Activated naive CD4-positive, alpha-beta T cell treated with Interleukin-2 at 50 U/mL for 16 hours (primary cell): ENCODE results near the gene CYTH4.

Experiments used
- DNase-seq: peaks from one replicate; pipeline ENCODE4 v3.0.0-alpha.2; 2020

Gene CYTH4

GRCh38 chr22:37352481-37352880 lies 70.2 kb downstream of the CYTH4 start:
- DNase-seq = no peak

GRCh38 chr22:37353839-37354238 lies 71.5 kb downstream of the CYTH4 start:
- no peak for DNase-seq

DNA sequence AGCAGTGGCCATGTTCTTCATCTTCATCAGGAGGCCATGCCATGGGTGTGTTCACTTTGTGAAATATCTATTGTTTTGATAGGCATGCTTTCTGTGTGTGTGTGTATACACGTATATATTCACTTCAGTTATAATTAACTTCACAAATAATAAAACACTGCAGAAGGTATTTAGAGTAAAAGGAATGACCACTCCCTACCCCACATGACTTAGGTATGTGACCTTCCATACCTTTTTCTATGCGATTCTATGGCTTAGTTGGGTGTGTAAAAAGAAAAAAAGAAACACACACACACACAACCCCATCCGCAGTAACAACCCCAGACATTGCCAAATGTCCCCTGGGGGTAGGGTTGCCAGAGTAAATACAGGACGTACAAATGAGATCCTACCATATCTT lies 72.0 kb downstream of the CYTH4 start:
- no peak for DNase-seq

DNA sequence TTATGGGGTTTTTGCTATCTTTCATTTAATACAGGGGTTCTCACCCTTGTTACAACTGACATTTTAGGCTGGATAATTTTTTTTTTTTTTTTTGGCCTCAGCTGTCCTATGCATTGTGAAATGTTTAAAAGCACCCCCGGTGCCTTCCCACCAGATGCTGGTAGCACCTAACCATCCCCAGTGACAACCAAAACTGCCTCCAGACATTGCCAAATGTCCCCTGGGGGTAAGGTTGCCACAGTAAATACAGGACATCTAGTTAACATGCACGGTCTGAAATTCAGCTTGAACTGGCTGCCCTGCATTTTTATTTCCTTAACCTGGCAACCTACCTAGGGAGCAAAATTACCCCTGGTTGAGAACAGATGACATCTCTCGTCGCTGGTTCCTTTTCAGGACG lies 72.4 kb downstream of the CYTH4 start:
- no peak for DNase-seq

GRCh38 chr22:37355174-37355573 lies 72.9 kb downstream of the CYTH4 start:
- no peak for DNase-seq

- DNase-seq = no peak
Measured at GRCh38 chr22:37356922-37357321, 74.6 kb downstream of the CYTH4 start.

DNA sequence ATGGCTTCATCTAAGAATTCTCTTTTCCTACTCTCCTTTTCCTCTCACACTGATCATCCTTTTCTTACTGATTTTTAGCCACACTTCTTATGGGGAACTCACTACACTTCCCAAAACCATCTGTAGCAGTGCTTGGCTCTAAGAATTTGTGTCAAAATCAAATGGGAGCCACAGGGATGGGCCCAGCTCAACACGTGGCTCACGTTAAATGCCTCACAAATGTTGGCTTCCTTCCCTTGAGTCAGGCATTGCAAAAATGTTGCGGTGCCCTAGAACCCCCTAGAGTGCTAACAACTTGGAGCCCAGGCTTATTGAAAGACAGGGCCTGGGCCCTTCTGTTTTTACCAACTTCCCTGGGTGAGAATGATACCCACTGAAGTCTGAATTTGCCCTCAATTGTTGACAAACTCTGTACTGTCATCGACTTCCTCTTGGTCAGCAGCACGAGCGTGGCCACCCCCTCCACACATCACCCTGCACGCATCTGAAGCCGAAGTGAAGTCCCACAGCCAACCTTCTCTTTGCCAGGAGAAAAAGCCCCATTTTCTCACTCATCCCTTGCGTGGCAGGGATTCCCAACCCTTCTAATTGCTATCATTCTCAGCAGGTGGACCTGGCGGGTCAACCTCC lies 75.3 kb downstream of the CYTH4 start:
- DNase-seq = no peak

GRCh38 chr22:37358386-37358785 lies 76.1 kb downstream of the CYTH4 start:
- DNase-seq = no peak

DNA sequence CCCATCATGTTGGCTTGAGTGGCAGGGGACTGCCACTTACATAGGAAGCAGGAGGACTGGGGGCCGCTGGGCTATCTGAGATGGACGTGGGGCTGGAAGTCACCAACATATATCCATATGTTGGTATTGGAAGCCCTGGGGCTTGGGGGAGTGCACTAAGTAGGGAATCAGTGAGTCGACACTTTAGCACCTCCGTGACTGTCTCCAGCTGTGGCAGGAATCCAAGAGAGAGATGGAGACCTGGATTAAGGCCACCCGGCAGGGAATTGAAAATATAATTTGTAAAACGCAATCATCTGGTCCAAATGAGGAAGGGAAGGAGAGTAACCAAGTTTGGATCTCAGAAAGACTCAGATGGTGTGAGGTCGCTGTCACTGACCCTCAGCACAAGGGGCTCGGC lies 76.6 kb downstream of the CYTH4 start:
- no peak for DNase-seq

DNA sequence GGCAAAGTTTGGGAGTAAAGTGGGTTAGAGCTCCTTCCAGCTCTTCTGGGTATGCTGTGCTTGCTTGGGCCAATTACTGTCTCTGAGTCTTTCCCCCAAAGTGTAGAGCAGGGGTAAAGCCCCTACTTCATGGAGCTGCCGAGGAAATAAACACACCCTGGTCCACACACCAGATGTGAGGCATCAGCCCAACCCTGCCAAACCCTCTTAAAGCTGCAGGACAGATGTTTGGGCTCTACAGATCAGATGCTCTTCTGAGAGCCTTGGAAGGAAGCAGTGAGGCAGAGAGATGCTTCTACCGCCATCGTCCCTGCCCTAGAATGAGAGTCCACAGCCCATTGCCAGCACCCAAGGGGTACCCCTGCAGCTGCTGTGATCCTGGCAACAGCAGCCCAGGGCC lies 80.3 kb downstream of the CYTH4 start:
- no peak for DNase-seq

DNA sequence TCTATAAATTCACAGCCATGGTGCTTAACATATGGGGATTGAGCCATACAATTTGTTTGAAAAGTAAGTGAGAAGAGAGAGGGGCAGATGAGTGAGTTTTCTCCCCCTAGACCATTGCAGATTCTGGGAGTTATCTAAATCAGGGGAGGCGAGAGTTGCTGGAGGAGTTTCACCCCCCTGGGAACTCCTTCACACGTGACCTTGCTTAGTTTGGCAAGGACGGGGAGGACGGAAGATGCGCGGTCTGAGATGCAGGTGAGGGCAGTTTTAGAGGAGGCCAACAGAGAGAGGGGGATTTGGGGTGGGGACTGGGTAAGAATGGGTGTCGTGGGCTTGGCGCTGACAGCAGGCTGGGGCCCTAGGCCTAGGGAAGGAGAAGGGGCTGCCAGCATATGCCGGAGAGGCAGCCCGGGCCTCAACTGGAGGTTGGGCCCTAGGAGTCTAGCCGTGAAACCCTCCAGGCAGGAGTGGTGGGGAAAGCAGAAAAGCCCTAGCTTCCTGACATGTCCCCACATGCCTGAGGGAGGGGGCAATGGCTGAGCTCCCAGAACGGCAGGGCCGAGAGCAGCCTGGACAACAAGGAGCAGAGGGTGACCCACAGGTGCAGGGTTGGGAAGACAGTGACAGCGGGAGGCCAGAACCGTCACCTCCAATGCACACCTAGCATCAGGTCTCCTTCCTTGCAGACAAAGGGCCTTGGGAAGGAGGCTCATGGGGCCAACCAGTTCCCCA lies 81.1 kb downstream of the CYTH4 start:
- DNase-seq = no peak
